ENCODE measurements around the gene DHX40. TPM values are rescaled to one million over a fixed set of nuclear protein-coding genes. Genes with fewer than 3 reads are reported as not detected.

The DHX40 gene
- total and polyA plus RNA-seq, 2 of the 8 experiments (the other 6 are each of a cell fraction or from before 2014, with no cell fraction given), result 13.5 to 28.3 TPM

GRCh38 chr17:59521465-59522126, 43.8 kb upstream of the DHX40 start:
- H3K4ac ChIP-seq (replicated peaks; ENCODE audit: insufficient read length, low read depth, low read length), result no peak overlapping the region
- no peak overlapping the region for H2BK12ac ChIP-seq (ENCODE audit: low read depth, low read length)
- TF ChIP-seq CTCF (IDR thresholded peaks at IDR 0.05; ENCODE audit: control extremely low read depth in 1 of 3, insufficient read depth in 1 of 3, low read depth in 1 of 3, low read length in 3 of 3) (peak; percentile 79 to 91 (median 89)), SAP30 (IDR thresholded peaks at IDR 0.05; ENCODE audit: insufficient read depth, insufficient replicate concordance, low read length) (no peak), JUND (IDR thresholded peaks at IDR 0.05; ENCODE audit: low read length) (no peak), ASH2L (IDR thresholded peaks at IDR 0.05; ENCODE audit: low read length) (no peak), SP4 (IDR thresholded peaks at IDR 0.05; ENCODE audit: low read length) (no peak), POLR2A (IDR thresholded peaks at IDR 0.05; ENCODE audit: control extremely low read depth in 1 of 2, low read depth in 2 of 2, low read length in 2 of 2) (no peak), BRCA1 (IDR thresholded peaks at IDR 0.05; ENCODE audit: low read depth, low read length) (no peak), TCF12 (IDR thresholded peaks at IDR 0.05; ENCODE audit: low read depth, low read length) (no peak), RAD21 (IDR thresholded peaks at IDR 0.05 in 1 of 2, conservative IDR thresholded peaks at IDR 0.05 in 1 of 2; ENCODE audit: low read depth in 2 of 2, low read length in 2 of 2) (peak; percentile 87 to 91)
- DNase-seq (ENCODE audit: low read depth in 1 of 2, low spot score in 2 of 2), result peak; percentile 38 to 89
- no peak overlapping the region for H3K18ac ChIP-seq (ENCODE audit: extremely low read depth, low read length)
- no peak overlapping the region for H3K23ac ChIP-seq (ENCODE audit: insufficient read length)
- H3K56ac ChIP-seq (replicated peaks; ENCODE audit: insufficient read length, low read depth, low read length), result no peak overlapping the region
- H3K79me1 ChIP-seq (ENCODE audit: low read depth, low read length), result no peaks in the 10 kb centered on the region
- ChIA-PET POLR2A (ENCODE audit: partially characterized antibody) (interaction anchor here (0.8 to 1.6 kb wide), 2 partner anchors 9 to 98 kb away, joined by 3 to 6 read pairs; partner anchors contain the start of gene CLTC), CTCF (ENCODE audit: partially characterized antibody) (interaction anchor here (0.8 to 4.7 kb wide), 15 partner anchors 8 to 208 kb away, joined by 3 to 31 read pairs (median 4); no protein-coding TSS in a partner anchor)
- peak; percentile 73 for FAIRE-seq
- H4K91ac ChIP-seq (replicated peaks; ENCODE audit: insufficient read length, low read length), result no peak overlapping the region
- no peak overlapping the region for H3K14ac ChIP-seq (ENCODE audit: insufficient read length)
- no peak overlapping the region for H3K4me3 ChIP-seq (ENCODE audit: extremely low read depth in 1 of 4, insufficient read depth in 2 of 4, low read depth in 3 of 4, low read length in 4 of 4)
- no peak overlapping the region for H3K9ac ChIP-seq (replicated peaks in 1 of 4; ENCODE audit: extremely low read depth in 1 of 4, low read depth in 3 of 4, low read length in 3 of 4)
- no peaks in the 10 kb centered on the region for H3K79me2 ChIP-seq (ENCODE audit: control insufficient read depth in 1 of 2, insufficient read depth in 2 of 2, low read length in 2 of 2)
- H3K36me3 ChIP-seq (ENCODE audit: control insufficient read depth in 2 of 4, insufficient read depth in 4 of 4, low read length in 3 of 4), result no peaks in the 10 kb centered on the region
- no peak overlapping the region for H3K27ac ChIP-seq (ENCODE audit: low read depth, low read length)
- no peaks in the 10 kb centered on the region; a peak in 1 of 7 replicates for H3K27me3 ChIP-seq (replicated peaks in 1 of 4; ENCODE audit: control insufficient read depth in 3 of 4, extremely low read depth in 1 of 4, insufficient read depth in 3 of 4, low read length in 3 of 4)
- H2BK20ac ChIP-seq (ENCODE audit: low read length), result 0 out of 2 replicates have a peak overlapping the region, but pooled peaks have one; percentile 43
- no peaks in the 10 kb centered on the region for H3K9me3 ChIP-seq (ENCODE audit: insufficient read depth in 2 of 2, low read depth in 1 of 2, low read length in 1 of 2)
- no peak overlapping the region for H2BK120ac ChIP-seq (replicated peaks; ENCODE audit: low read depth, low read length)
- H4K5ac ChIP-seq (ENCODE audit: insufficient read length, low read depth, low read length), result no peak overlapping the region
- H2BK15ac ChIP-seq (ENCODE audit: low read length), result peak overlapping the region; percentile 48; the same call in 1 of the 2 replicates
- no peaks in the 10 kb centered on the region for H3K23me2 ChIP-seq (ENCODE audit: low read depth, low read length)
- H2AK5ac ChIP-seq (ENCODE audit: low read depth, low read length), result no peak overlapping the region
- no peaks in the 10 kb centered on the region for H4K20me1 ChIP-seq (replicated peaks in 1 of 2; ENCODE audit: control insufficient read depth in 1 of 2, insufficient read depth in 2 of 2, low read length in 2 of 2)
- no peak overlapping the region for H4K8ac ChIP-seq (ENCODE audit: extremely low read depth, insufficient read depth, low read length)
- no peaks in the 10 kb centered on the region for H3K4me1 ChIP-seq (replicated peaks in 1 of 4; ENCODE audit: control insufficient read depth in 3 of 4, insufficient read depth in 4 of 4, low read length in 3 of 4)
- no peak overlapping the region for H3K4me2 ChIP-seq (ENCODE audit: insufficient read depth in 1 of 2, low read depth in 2 of 2, low read length in 2 of 2)
- peak overlapping the region; percentile 100 for H2AFZ ChIP-seq (ENCODE audit: low read length)
- H2BK5ac ChIP-seq (ENCODE audit: low read depth, low read length), result no peak overlapping the region
- WGBS, 2 experiments (ENCODE audit: extremely low coverage in 1 of 2, insufficient coverage in 1 of 2, insufficient read length in 1 of 2, insufficient replicate concordance in 2 of 2, low coverage in 1 of 2, low lambda C conversion rate in 2 of 2, missing lambda C conversion rate in 1 of 2), result 56% methylated on average over 12 of the region's 12 CpGs; no CpG with 5 or more reads in 1 of the 2 experiments
